Activated naive CD8-positive, alpha-beta T cell treated with anti-CD3 and anti-CD28 coated beads for 36 hours (primary cell): ENCODE results near the gene OLIG1. TPM values are rescaled to one million over a fixed set of nuclear protein-coding genes. Genes with fewer than 3 reads are reported as not detected.

Experiments
- DNase-seq: peaks from one replicate; pipeline ENCODE4 v3.0.0; 2021
- H3K27ac Mint-ChIP-seq: one replicate; pipeline ENCODE4 v1.8.0; 2022; ENCODE audit warnings: mild to moderate bottlenecking, moderate library complexity, mixed read lengths
- H3K27me3 Mint-ChIP-seq: one replicate; pipeline ENCODE4 v1.8.0; 2022; ENCODE audit warnings: mild to moderate bottlenecking, mixed read lengths
- H3K36me3 Mint-ChIP-seq: one replicate; pipeline ENCODE4 v1.8.0; 2021; ENCODE audit warnings: mild to moderate bottlenecking, mixed read lengths
- H3K4me1 Mint-ChIP-seq: one replicate; pipeline ENCODE4 v1.8.0; 2021; ENCODE audit warnings: mixed read lengths
- H3K4me3 Mint-ChIP-seq: one replicate; pipeline ENCODE4 v1.8.0; 2022; ENCODE audit warnings: mild to moderate bottlenecking, moderate library complexity, mixed read lengths
- H3K9me3 Mint-ChIP-seq: one replicate; pipeline ENCODE4 v1.8.0; 2022; ENCODE audit warnings: mixed read lengths
- total RNA-seq, 2 experiments: library from RNA; stranded (reverse); gene quantifications; one replicate each; pipeline ENCODE4 v1.2.3, GENCODE V29; 2021

OLIG1 gene
- under 1 TPM in 1 of 2 experiments, not detected in 1; 0.21 TPM for total RNA-seq

DNA sequence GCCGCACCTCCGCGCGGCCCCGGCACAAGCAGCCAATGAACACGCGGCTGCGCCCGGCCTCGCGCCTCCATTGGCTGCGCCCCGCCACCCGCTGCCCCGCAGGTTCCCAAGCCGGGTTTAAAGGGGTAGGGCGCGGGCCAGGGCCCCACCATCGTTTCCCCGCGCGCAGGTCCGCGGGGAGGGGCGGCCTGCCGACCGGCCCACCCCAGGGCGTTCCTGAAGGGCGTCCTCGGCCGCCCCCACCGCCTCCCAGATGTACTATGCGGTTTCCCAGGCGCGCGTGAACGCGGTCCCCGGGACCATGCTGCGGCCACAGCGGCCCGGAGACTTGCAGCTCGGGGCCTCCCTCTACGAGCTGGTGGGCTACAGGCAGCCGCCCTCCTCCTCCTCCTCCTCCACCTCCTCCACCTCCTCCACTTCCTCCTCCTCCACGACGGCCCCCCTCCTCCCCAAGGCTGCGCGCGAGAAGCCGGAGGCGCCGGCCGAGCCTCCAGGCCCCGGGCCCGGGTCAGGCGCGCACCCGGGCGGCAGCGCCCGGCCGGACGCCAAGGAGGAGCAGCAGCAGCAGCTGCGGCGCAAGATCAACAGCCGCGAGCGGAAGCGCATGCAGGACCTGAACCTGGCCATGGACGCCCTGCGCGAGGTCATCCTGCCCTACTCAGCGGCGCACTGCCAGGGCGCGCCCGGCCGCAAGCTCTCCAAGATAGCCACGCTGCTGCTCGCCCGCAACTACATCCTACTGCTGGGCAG is at the start of gene OLIG1:
Gene OLIG1 (plus strand): TSS at position 148 of the 750 bp plus-strand sequence. CDS start 106 bp downstream, at position 254.
- DNase-seq: peak; percentile 58
- H3K27me3 Mint-ChIP-seq: peaks cover 75% of the 10 kb centered on the region
- H3K36me3 Mint-ChIP-seq: no peaks in the 10 kb centered on the region
- no peaks in the 10 kb centered on the region for H3K9me3 Mint-ChIP-seq
- no peak within 1 kb of the TSS for H3K27ac Mint-ChIP-seq
- H3K4me3 Mint-ChIP-seq: peak within 1 kb of the TSS; percentile 76
- H3K4me1 Mint-ChIP-seq: peaks cover 8% of the 10 kb centered on the region

DNA sequence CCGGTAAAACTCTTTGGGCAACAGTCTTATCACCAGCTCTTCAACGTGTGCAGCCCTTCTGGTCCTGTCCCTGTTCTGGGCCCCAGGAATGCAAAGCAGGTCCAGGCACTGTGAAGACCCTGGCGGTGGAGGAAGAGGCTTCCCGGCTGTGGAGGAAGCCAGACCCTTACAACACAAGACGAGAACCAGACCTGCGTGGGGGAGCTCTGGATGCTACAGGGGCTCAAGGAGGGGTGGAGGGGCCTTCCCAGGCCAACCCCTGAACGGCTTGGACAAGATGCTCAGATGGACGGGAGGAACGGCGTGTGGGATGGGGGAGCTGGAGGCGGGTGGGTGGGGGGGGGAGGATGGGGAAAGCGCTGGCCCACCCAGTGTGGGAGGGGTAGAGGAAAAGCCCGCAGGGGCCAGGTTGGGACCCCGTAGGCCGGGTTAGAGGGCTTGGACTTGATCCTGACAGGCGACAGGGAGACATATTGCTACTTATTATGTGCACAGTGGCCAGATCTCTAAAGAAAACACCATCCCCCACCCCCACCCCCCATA is 49.3 kb upstream of the OLIG1 start:
- Mint-ChIP-seq H3K27me3 (peaks cover 86% of the 10 kb centered on the region), H3K9me3 (no peaks in the 10 kb centered on the region), H3K4me3 (peak overlapping the region; percentile 51), H3K27ac (no peak overlapping the region), H3K36me3 (no peaks in the 10 kb centered on the region), H3K4me1 (peaks cover 21% of the 10 kb centered on the region)
- DNase-seq: no peak

DNA sequence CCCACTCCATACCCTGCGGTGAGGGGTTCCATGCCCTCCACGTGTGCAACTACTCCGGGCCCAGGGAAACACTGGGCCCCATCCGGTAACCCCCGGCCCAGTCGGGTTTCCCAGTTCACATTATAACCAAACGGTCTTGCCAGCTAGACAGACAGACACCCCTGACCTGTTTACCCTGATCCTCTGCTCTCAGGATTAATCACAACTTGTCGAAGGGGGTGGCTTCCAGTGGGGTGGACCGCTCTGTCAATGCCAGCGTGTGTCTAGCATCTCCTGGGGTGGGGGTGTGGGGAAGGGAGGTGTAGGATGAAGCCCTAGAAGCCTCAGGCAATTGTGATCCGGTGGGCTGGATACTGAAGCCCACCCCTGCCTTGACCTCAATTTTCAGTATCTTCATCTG is 48.8 kb upstream of the OLIG1 start:
- DNase-seq: no peak
- no peaks in the 10 kb centered on the region for H3K36me3 Mint-ChIP-seq
- no peaks in the 10 kb centered on the region for H3K9me3 Mint-ChIP-seq
- no peak overlapping the region for H3K4me3 Mint-ChIP-seq
- peaks cover 88% of the 10 kb centered on the region for H3K27me3 Mint-ChIP-seq
- no peak overlapping the region for H3K27ac Mint-ChIP-seq
- H3K4me1 Mint-ChIP-seq: peaks cover 26% of the 10 kb centered on the region

DNA sequence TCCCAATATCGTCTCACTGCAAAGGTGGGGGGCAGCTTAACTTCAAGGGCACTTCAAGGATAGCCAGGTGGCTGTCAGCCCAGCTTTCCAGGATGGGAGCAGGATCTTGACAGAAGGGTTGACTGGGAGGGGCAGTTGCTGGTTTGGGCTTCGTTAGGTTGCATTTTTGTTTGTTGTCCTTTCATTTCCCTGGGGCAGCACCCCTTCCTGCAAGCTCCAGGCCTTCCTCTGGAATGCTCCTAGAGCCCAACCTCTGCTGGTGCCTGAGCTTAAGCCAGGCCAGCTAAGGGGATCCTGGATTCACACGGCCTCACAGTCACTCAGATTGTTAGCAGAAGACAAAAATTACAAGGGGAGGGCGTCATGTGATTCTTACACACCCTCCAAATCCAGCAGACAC is 48.3 kb upstream of the OLIG1 start:
- Mint-ChIP-seq H3K4me3 (no peak overlapping the region), H3K27ac (no peak overlapping the region), H3K9me3 (no peaks in the 10 kb centered on the region), H3K36me3 (no peaks in the 10 kb centered on the region), H3K27me3 (peaks cover 91% of the 10 kb centered on the region), H3K4me1 (peaks cover 31% of the 10 kb centered on the region)
- DNase-seq: no peak

- H3K4me1 Mint-ChIP-seq: peaks cover 33% of the 10 kb centered on the region
- no peaks in the 10 kb centered on the region for H3K9me3 Mint-ChIP-seq
- DNase-seq: no peak
- peak overlapping the region; percentile 59 for H3K27ac Mint-ChIP-seq
- H3K4me3 Mint-ChIP-seq: peak overlapping the region; percentile 38
- H3K36me3 Mint-ChIP-seq: no peaks in the 10 kb centered on the region
- H3K27me3 Mint-ChIP-seq: peaks cover 93% of the 10 kb centered on the region
Measured at GRCh38 chr21:33022489-33022827, 47.5 kb upstream of the OLIG1 start.

DNA sequence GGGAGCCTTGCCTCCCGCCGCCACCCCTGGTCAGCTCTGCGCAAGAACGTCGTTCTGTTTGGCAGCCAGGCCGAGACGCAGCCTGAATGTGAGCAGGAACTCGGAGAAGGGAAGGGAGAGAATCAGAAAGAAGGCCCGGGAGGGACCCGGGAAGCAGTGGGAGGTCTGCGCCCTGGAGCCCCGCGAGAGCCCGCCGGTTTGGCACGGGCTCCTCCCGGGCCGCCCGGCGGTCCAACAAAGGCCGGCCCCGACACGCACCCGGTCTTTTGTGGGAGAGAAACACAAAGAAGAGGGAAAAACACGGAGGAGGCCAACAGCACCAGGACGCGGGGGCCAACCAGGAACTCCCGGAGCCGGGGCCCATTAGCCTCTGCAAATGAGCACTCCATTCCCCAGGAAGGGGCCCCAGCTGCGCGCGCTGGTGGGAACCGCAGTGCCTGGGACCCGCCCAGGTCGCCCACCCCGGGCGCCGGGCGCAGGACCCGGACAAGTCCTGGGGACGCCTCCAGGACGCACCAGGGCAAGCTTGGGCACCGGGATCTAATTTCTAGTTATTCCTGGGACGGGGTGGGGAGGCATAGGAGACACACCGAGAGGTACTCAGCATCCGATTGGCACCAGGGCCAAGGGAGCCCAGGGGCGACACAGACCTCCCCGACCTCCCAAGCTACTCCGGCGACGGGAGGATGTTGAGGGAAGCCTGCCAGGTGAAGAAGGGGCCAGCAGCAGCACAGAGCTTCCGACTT is 46.9 kb upstream of the OLIG1 start:
- Mint-ChIP-seq H3K4me3 (peak overlapping the region; percentile 38), H3K36me3 (no peaks in the 10 kb centered on the region), H3K27ac (peak overlapping the region; percentile 59), H3K9me3 (no peaks in the 10 kb centered on the region), H3K27me3 (peaks cover 91% of the 10 kb centered on the region), H3K4me1 (peaks cover 33% of the 10 kb centered on the region)
- no peak for DNase-seq

DNA sequence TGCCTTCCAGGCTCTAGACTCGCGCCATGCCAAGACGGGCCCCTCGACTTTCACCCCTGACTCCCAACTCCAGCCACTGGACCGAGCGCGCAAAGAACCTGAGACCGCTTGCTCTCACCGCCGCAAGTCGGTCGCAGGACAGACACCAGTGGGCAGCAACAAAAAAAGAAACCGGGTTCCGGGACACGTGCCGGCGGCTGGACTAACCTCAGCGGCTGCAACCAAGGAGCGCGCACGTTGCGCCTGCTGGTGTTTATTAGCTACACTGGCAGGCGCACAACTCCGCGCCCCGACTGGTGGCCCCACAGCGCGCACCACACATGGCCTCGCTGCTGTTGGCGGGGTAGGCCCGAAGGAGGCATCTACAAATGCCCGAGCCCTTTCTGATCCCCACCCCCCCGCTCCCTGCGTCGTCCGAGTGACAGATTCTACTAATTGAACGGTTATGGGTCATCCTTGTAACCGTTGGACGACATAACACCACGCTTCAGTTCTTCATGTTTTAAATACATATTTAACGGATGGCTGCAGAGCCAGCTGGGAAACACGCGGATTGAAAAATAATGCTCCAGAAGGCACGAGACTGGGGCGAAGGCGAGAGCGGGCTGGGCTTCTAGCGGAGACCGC is 46.3 kb upstream of the OLIG1 start:
- Mint-ChIP-seq H3K36me3 (no peaks in the 10 kb centered on the region), H3K9me3 (no peaks in the 10 kb centered on the region), H3K4me1 (peaks cover 39% of the 10 kb centered on the region), H3K27ac (no peak overlapping the region), H3K27me3 (peaks cover 91% of the 10 kb centered on the region), H3K4me3 (peak overlapping the region; percentile 35)
- no peak for DNase-seq

DNA sequence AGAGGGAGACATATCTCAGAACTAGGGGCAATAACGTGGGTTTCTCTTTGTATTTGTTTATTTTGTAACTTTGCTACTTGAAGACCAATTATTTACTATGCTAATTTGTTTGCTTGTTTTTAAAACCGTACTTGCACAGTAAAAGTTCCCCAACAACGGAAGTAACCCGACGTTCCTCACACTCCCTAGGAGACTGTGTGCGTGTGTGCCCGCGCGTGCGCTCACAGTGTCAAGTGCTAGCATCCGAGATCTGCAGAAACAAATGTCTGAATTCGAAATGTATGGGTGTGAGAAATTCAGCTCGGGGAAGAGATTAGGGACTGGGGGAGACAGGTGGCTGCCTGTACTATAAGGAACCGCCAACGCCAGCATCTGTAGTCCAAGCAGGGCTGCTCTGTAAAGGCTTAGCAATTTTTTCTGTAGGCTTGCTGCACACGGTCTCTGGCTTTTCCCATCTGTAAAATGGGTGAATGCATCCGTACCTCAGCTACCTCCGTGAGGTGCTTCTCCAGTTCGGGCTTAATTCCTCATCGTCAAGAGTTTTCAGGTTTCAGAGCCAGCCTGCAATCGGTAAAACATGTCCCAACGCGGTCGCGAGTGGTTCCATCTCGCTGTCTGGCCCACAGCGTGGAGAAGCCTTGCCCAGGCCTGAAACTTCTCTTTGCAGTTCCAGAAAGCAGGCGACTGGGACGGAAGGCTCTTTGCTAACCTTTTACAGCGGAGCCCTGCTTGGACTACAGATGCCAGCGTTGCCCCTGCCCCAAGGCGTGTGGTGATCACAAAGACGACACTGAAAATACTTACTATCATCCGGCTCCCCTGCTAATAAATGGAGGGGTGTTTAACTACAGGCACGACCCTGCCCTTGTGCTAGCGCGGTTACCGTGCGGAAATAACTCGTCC is 45.5 kb upstream of the OLIG1 start:
- H3K27ac Mint-ChIP-seq: no peak overlapping the region

GRCh38 chr21:33025106-33025488 is 44.8 kb upstream of the OLIG1 start:
- H3K4me3 Mint-ChIP-seq: no peak overlapping the region
- H3K4me1 Mint-ChIP-seq: peaks cover 42% of the 10 kb centered on the region
- no peak overlapping the region for H3K27ac Mint-ChIP-seq

More for the DNA sequence above, 45.5 kb upstream of the OLIG1 start:
- no peak for DNase-seq
- Mint-ChIP-seq H3K36me3 (no peaks in the 10 kb centered on the region), H3K9me3 (no peaks in the 10 kb centered on the region), H3K27me3 (peaks cover 91% of the 10 kb centered on the region), H3K4me3 (peak overlapping the region; percentile 35), H3K4me1 (peaks cover 42% of the 10 kb centered on the region)

GRCh38 chr21:33025489-33026442 is 44.2 kb upstream of the OLIG1 start, which contains the start of gene OLIG2:
OLIG2 (plus strand) TSS chr21:33025935; CDS start chr21:33026863, 928 bp downstream.
- H3K9me3 Mint-ChIP-seq: no peaks in the 10 kb centered on the region
- peak within 1 kb of the TSS; percentile 29 for H3K27ac Mint-ChIP-seq
- DNase-seq: no peak
- H3K4me1 Mint-ChIP-seq: peaks cover 36% of the 10 kb centered on the region
- peak within 1 kb of the TSS; percentile 34 for H3K4me3 Mint-ChIP-seq
- peaks cover 95% of the 10 kb centered on the region for H3K27me3 Mint-ChIP-seq
- no peaks in the 10 kb centered on the region for H3K36me3 Mint-ChIP-seq

More at GRCh38 chr21:33025106-33025488, 44.8 kb upstream of the OLIG1 start:
- DNase-seq: no peak
- Mint-ChIP-seq H3K27me3 (peaks cover 95% of the 10 kb centered on the region), H3K36me3 (no peaks in the 10 kb centered on the region), H3K9me3 (no peaks in the 10 kb centered on the region)

- H3K27me3 Mint-ChIP-seq: peaks cover 95% of the 10 kb centered on the region
- H3K4me3 Mint-ChIP-seq: no peak overlapping the region
- H3K4me1 Mint-ChIP-seq: peaks cover 35% of the 10 kb centered on the region
- DNase-seq: no peak
- no peak overlapping the region for H3K27ac Mint-ChIP-seq
- H3K9me3 Mint-ChIP-seq: no peaks in the 10 kb centered on the region
- H3K36me3 Mint-ChIP-seq: no peaks in the 10 kb centered on the region
Measured at GRCh38 chr21:33026443-33026858, 43.5 kb upstream of the OLIG1 start.

GRCh38 chr21:33026878-33027400 is 43.0 kb upstream of the OLIG1 start:
- H3K36me3 Mint-ChIP-seq: no peaks in the 10 kb centered on the region
- no peak overlapping the region for H3K4me3 Mint-ChIP-seq
- H3K9me3 Mint-ChIP-seq: no peaks in the 10 kb centered on the region
- peaks cover 94% of the 10 kb centered on the region for H3K27me3 Mint-ChIP-seq
- H3K27ac Mint-ChIP-seq: no peak overlapping the region
- no peak for DNase-seq
- peaks cover 34% of the 10 kb centered on the region for H3K4me1 Mint-ChIP-seq
